Ascending aorta (tissue), 2 donors: ENCODE results near the gene ANKIB1. TPM values are rescaled to one million over a fixed set of nuclear protein-coding genes. Genes with fewer than 3 reads are reported as not detected.
"Not testable (repeated sequence)": the region's sequence is repeated elsewhere in the genome, so short reads cannot be mapped to it uniquely, and the experiment has no call there.

ENCODE experiments used
- DNase-seq, 2 donors: peaks; one replicate each; pipeline ENCODE4 v3.0.0-alpha.2; 2019; ENCODE audit warnings: low spot score in 2 of 2
- H3K27ac ChIP-seq, 2 donors: fragments of 200-600 bp; sonication (generic); one replicate each; pipeline ENCODE4 v1.5.1; 2016 to 2017; ENCODE audit warnings: mild to moderate bottlenecking in 1 of 2
- H3K27me3 ChIP-seq: fragments of 200-600 bp; sonication (generic); one replicate; pipeline ENCODE4 v1.5.1; 2017
- H3K36me3 ChIP-seq, 2 donors: fragments of 200-600 bp; sonication (generic); one replicate each; pipeline ENCODE4 v1.5.1; 2016
- H3K4me1 ChIP-seq, 2 donors: fragments of 200-600 bp; sonication (generic); one replicate each; pipeline ENCODE4 v1.5.1; 2016 to 2017; ENCODE audit warnings: mild to moderate bottlenecking in 1 of 2
- H3K4me3 ChIP-seq, 2 donors: fragments of 200-600 bp; sonication (generic); one replicate each; pipeline ENCODE4 v1.5.1; 2016 to 2017; ENCODE audit warnings: mild to moderate bottlenecking in 1 of 2
- H3K9me3 ChIP-seq, 2 donors: fragments of 200-600 bp; sonication (generic); one replicate each; pipeline ENCODE4 v1.5.1; 2016
- intact Hi-C: fragments of 100-400 bp; cut with DNase I; formaldehyde crosslinking; loops from one replicate; pipeline ENCODE4 v1.15.1; 2023
- total RNA-seq: library from RNA; depleted of rRNA; stranded (reverse); fragments of >200 nt; gene quantifications from one replicate; pipeline ENCODE4 v1.1.0, GENCODE V29; 2016
- TF ChIP-seq, protein P1 (sequence below), 3 experiments: fragments of 200-600 bp in 2 of 3; fragments of 450-650 bp in 1 of 3; sonication (generic) in 2 of 3; IDR thresholded peaks; one replicate each; pipeline ENCODE4 v1.5.1; 2016 to 2019; ENCODE audit warnings: antibody characterized with exemption in 3 of 3, mild to moderate bottlenecking in 1 of 3, moderate library complexity in 1 of 3

Gene ANKIB1
- total RNA-seq, 1 donor from 2014 or later, result 27.4 TPM

DNA sequence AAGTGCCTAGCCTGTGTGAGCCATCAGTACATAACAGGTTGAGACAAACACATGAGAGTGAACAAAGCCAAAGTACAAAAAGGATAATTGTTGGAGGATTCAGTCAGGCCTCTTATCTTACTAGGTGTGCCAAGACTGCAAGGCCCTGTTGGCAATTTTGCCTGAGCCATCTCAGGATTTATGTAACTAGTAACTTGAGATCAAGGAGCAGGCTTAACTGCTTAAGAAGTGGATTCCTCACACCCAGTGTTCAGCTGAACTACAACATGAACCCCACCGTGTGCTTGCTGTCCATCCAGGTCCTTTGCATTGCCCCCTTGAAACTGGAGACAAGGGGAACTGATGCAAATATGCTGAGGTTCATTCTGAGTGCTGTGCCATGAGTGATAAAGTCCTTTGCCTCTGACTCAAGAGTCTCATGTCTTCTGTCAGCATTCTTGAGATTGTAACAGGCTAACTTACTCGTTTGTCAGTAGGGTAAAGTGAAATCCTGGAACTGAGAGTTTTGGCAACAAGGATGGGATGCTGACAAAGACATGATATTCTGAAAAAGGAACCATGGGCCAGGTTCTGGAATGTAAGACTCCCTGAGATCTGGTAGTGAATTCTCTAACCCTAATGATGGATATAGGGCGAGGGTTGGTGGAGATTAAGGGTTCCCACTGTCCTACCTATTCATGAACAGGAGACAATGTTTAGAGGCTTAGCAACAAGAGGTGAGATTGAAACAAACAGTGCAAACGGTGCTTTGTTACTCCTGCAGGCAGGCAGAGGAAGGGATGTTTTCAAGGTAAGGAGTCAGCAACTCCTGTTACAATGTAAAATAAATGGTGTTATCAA, 157.4 kb downstream of the ANKIB1 start:
- Histone ChIP-seq H3K4me1 (no peaks in the 10 kb centered on the region), H3K27ac (no peak overlapping the region), H3K36me3 (peaks cover 10 to 17% of the 10 kb centered on the region in 2 donors), H3K9me3 (no peaks in the 10 kb centered on the region), H3K4me3 (no peak overlapping the region), H3K27me3 (no peaks in the 10 kb centered on the region)
- no peak for DNase-seq
- TF ChIP-seq, protein P1, sequence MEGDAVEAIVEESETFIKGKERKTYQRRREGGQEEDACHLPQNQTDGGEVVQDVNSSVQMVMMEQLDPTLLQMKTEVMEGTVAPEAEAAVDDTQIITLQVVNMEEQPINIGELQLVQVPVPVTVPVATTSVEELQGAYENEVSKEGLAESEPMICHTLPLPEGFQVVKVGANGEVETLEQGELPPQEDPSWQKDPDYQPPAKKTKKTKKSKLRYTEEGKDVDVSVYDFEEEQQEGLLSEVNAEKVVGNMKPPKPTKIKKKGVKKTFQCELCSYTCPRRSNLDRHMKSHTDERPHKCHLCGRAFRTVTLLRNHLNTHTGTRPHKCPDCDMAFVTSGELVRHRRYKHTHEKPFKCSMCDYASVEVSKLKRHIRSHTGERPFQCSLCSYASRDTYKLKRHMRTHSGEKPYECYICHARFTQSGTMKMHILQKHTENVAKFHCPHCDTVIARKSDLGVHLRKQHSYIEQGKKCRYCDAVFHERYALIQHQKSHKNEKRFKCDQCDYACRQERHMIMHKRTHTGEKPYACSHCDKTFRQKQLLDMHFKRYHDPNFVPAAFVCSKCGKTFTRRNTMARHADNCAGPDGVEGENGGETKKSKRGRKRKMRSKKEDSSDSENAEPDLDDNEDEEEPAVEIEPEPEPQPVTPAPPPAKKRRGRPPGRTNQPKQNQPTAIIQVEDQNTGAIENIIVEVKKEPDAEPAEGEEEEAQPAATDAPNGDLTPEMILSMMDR (IDR thresholded peaks at IDR 0.05), result no peak
- intact Hi-C loops, result no loop called here

- intact Hi-C loops, result no loop called here
- Histone ChIP-seq H3K4me1 (no peaks in the 10 kb centered on the region), H3K27me3 (no peaks in the 10 kb centered on the region), H3K9me3 (no peaks in the 10 kb centered on the region), H3K36me3 (peaks cover 4 to 11% of the 10 kb centered on the region in 2 donors), H3K4me3 (no peak overlapping the region), H3K27ac (no peak overlapping the region)
- no peak for DNase-seq
- TF ChIP-seq, protein P1 (IDR thresholded peaks at IDR 0.05), result no peak
These were observed 157.9 kb downstream of the ANKIB1 start for GRCh38 chr7:92403760-92404074.

GRCh38 chr7:92404170-92404614, 158.4 kb downstream of the ANKIB1 start:
- intact Hi-C loops, result no loop called here
- Histone ChIP-seq H3K27me3 (no peaks in the 10 kb centered on the region), H3K4me1 (no peaks in the 10 kb centered on the region), H3K27ac (no peak overlapping the region), H3K4me3 (no peak overlapping the region), H3K9me3 (no peaks in the 10 kb centered on the region), H3K36me3 (peaks cover 4 to 6% of the 10 kb centered on the region in 2 donors)
- TF ChIP-seq, protein P1 (IDR thresholded peaks at IDR 0.05), result no peak
- no peak for DNase-seq

DNA sequence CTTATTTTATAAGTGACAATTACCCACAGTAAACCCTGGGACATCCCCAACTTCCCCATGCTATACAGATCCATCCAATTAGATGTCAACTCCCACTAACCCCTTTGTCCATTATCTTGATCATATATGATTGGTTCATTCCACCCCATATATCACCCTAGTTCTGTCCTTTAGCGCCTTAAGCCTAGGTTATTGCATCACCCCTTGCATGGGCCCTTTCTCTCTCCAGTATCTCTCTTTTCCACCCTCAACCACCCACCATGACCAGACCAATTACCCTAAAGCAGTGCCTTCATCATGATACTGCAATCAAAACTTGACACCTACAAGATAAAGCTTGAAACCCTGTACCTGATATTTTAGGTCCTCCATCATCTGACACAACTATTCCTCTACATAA, 163.6 kb downstream of the ANKIB1 start:
- no peaks in the 10 kb centered on the region for H3K36me3 ChIP-seq
- no peaks in the 10 kb centered on the region for H3K9me3 ChIP-seq
- no peak for DNase-seq
- H3K27me3 ChIP-seq, result no peaks in the 10 kb centered on the region
- intact Hi-C loops, result no loop called here
- H3K27ac ChIP-seq, result no peak overlapping the region
- no peak overlapping the region for H3K4me3 ChIP-seq
- TF ChIP-seq, protein P1 (IDR thresholded peaks at IDR 0.05), result no peak
- no peaks in the 10 kb centered on the region for H3K4me1 ChIP-seq

DNA sequence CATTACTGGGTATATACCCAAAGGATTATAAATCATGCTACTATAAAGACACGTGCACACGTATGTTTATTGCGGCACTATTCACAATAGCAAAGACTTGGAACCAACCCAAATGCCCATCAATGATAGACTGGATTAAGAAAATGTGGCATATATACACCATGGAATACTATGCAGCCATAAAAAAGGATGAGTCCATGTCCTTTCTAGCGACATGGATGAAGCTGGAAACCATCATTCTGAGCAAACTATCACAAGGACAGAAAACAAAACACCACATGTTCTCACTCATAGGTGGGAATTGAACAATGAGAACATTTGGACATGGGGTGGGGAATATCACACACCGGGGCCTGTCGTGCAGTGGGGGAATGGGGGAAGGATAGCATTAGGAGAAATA, 164.4 kb downstream of the ANKIB1 start:
- H3K27me3 ChIP-seq, H3K27ac ChIP-seq, H3K36me3 ChIP-seq, intact Hi-C loops, DNase-seq, H3K4me1 ChIP-seq, H3K9me3 ChIP-seq, H3K4me3 ChIP-seq: not testable (repeated sequence)

- Histone ChIP-seq H3K4me1 (no peaks in the 10 kb centered on the region), H3K36me3 (no peaks in the 10 kb centered on the region), H3K27ac (no peak overlapping the region), H3K27me3 (no peaks in the 10 kb centered on the region), H3K4me3 (no peak overlapping the region), H3K9me3 (no peaks in the 10 kb centered on the region)
- TF ChIP-seq, protein P1 (IDR thresholded peaks at IDR 0.05), result no peak
- DNase-seq, result no peak
- intact Hi-C loops, result no loop called here
These were observed 167.0 kb downstream of the ANKIB1 start for GRCh38 chr7:92412745-92413144.
